Germinal center (tissue), 1 donor: ENCODE results near the gene TUB.

ENCODE experiments used
- DNase-seq: peaks from one replicate; pipeline ENCODE4 v3.0.0; 2012; ENCODE audit warnings: mixed read lengths, low spot score

TUB gene

DNA sequence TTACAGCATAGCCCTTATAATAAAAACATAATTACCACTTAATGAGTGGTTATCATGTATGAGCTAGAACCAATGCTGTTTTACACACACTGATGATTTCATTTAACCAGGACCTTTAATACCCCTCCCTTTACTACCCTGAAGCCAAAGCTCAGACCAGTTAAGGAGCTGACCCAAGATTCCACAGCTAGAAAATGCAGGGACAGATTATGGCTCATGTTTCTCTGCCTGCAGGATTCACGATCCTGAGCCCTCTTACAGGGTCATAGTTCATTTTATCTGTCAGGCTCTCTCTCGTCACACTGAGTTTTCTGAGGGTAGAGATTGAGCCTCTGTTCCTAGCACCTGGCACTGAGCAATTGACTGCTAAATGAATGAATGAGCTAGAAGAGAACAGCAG lies 27.4 kb downstream of the TUB start:
- no peak for DNase-seq

DNA sequence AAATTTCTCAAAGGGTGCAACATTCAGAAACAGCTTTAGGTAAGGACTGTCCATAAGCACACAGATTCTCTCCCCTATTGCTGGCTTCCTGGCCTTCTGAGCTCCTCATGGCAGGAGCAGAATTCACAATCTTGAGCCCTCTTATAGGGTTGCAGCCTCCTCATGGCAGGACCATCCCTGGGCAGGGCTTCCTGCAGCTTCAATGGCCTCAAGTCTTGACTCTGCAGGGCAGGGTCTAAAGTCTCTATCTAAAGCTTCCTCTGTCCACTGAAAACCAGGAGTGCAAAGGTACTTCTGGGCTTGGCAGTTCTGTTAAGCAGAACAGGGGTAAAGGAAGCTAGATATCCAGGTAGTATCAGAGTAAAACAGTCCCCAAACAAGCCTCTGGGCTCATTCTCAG lies 28.7 kb downstream of the TUB start:
- DNase-seq = no peak

DNA sequence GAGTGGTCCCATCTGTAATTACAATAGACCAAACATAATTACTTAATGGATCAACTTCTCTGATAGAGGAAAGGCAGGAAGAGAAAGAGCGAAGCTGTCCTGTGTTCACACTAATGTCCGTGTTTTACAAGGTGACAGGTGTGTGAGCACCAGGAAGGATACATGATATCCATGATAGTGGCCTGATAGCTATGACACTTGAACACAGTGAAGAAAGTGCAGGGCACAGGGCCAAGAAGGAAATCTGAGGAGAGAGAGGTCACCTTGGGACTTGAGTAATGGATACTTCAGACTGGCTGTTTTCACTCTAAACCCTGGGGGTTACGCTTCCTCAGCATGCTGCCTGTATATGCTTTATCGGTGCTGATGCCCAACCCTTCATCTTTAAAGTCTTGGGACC lies 29.4 kb downstream of the TUB start:
- DNase-seq = no peak

DNA sequence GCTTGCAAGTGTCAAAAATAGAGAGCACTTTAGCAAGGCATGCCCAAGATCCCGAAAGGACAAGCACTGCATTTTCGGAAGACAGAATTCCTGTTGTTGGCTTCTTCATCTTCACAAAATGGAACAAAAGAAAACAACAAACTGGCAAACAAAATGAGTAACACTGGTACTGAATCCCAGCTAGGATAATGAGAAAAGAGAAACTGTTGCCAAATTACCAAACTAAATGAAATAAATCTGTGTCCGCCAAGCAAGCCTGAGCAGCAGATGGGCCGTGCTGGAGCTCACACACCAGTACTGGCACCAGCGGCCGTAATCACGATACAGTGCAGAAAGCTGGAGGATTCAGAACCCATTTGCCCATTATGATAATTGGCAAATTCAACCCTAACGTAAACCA lies 30.6 kb downstream of the TUB start:
- no peak for DNase-seq

DNA sequence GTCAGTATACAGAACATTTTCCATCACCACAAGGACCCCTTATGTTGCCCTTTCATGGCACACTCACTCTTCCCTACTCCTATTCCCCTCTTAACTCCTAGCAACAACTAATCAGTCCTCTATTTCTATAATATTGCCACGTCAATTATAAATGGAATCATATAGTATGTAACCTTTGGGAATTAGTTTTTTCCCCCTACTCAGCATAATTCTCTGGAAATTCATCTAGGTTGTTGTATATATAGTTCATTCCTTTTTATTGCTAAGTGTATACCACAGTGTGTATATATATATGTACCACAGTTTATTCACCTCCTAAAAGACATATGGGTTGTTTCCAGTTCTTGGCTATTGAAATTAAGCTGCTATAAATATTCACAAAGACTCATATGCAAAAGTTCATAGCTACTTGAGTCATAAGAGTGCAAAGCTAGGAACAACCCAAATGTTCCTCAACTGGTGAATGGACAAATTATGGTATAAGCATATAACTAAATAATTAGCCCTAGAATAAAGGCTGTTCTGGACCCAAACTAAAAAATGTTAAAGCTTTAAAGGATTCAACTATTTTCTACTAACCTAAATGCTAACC lies 41.3 kb downstream of the TUB start:
- no peak for DNase-seq

DNA sequence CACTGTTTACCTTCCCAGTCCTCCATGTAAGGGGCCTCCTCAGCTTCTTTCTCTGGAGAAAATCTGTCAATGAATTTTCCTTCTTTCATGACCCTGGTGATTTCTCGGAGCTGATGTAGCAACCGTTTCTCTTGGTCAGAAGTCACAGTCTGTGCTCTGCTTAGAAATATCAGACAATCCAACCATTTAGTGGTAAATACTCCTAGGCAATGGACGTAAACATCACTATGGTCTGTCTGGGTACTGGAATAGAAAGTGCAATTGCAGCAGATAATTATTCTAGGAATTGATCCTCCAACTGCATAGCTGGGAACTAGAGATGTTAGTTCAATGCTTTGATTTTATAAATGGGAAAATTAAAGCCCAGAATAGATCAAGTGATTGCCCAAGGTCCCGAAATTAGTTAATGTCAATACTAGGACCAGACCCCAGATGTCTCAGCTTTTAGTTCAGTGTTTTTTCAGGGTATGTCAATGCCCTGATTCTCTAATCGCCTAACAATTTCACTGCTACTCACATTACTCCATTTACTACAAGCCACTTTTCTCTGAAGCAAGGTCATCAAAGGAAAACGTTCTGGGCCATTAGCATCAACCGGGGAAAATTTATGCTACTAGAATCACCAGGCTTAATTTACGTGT lies 45.8 kb downstream of the TUB start:
- DNase-seq = no peak

DNA sequence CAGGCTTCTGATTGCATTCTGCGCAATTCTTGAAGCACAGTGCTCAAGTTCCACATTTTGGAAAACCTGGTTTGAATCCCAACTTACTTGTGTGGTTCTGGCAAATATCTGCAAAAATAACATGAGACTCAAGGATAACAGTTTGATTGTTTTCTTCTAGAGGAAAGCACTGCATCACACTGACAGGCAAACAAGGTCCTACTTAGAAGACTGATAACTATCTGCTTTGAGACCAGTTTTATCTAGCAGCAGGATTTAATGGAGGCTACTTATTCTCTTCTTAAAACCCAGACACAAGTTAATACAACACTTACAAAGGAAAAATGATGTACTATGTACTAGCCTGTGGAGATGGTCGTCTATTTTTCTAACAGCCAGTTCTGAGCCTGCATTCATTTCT lies 46.4 kb downstream of the TUB start:
- no peak for DNase-seq

DNA sequence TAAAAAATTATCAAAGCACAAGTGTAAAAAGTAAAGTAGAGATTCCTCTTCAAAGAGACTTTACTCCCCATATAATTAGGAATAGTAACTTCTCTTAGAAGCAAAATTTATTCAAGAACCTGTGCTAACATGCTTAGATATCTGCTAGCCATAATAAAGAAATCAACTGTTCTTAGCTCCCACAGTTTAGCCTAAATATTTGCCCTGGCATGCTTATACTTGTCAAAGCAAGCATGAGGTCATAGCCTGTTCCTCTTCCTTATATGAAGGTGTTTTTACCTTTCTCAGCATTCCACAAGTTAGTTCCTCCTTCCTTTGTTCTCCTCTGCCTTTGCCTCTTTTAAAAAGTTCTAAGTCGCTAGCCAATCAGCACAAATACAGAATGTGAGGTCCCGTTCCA lies 57.5 kb downstream of the TUB start:
- DNase-seq = no peak

DNA sequence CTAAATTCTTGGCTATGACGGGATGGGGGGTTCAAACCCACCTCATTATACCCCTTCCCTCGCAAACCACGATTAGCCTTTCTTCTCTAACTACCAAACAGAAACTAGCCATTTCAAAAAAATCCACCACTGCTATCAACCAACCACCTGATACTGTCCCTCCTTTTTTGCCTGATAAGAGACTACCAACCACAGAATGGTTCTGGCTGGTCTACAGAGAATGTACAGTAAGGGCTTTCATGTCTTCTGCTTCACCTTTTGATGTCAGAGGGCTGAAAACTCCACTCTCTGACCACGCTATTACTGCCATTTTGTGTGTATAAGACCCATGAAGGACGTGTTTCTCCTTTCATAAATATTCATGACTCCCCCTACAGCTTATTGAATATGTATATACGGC lies 68.7 kb downstream of the TUB start:
- DNase-seq = no peak
